PFSK-1 (cell line): ENCODE data around the gene NOL11.

Source experiments
- FOXP2 ChIP-seq: optimal IDR thresholded peaks from 2 replicates; pipeline ENCODE3; 2011; ENCODE audit warnings: borderline replicate concordance, control low read depth, inconsistent platforms; ENCODE audit not compliant: insufficient read depth; ENCODE audit errors: extremely low read length, extremely low read depth
- POLR2AphosphoS5 ChIP-seq: IDR thresholded peaks from 2 replicates; pipeline ENCODE4 v1.6.1; 2012; ENCODE audit warnings: low read depth, mild to moderate bottlenecking, control low read depth, low read length, moderate library complexity
- REST ChIP-seq, 2 experiments: IDR thresholded peaks; 2 replicates each; pipeline versions ENCODE4 v1.6.1 to v1.8.0; 2011 to 2012; ENCODE audit warnings: low read depth in 2 of 2, low read length in 2 of 2, control low read depth in 1 of 2, inconsistent platforms in 1 of 2, mild to moderate bottlenecking in 1 of 2, moderate library complexity in 1 of 2; ENCODE audit not compliant: insufficient read depth in 1 of 2
- SIN3A ChIP-seq: IDR thresholded peaks from 2 replicates; pipeline ENCODE4 v1.6.1; 2012; ENCODE audit warnings: mild to moderate bottlenecking, low read length, moderate library complexity, borderline replicate concordance; ENCODE audit not compliant: insufficient read depth
- TAF1 ChIP-seq: IDR thresholded peaks from 2 replicates; pipeline ENCODE4 v1.6.1; 2012; ENCODE audit warnings: low read length, control low read depth, borderline replicate concordance; ENCODE audit not compliant: insufficient read depth

NOL11 gene

GRCh38 chr17:67785122-67785477 is 67.4 kb downstream of the NOL11 start:
- no peak for TF ChIP-seq REST (IDR thresholded peaks at IDR 0.05; ENCODE audit: insufficient read depth in 1 of 2, low read depth in 2 of 2, low read length in 2 of 2)
- no peak for TF ChIP-seq FOXP2
- no peak for TF ChIP-seq POLR2AphosphoS5
- TF ChIP-seq TAF1 = no peak
- TF ChIP-seq SIN3A = no peak

- no peak for TF ChIP-seq SIN3A
- TF ChIP-seq FOXP2 = no peak
- no peak for TF ChIP-seq POLR2AphosphoS5
- TF ChIP-seq REST (IDR thresholded peaks at IDR 0.05; ENCODE audit: insufficient read depth in 1 of 2, low read depth in 2 of 2, low read length in 2 of 2) = no peak
- no peak for TF ChIP-seq TAF1
These were observed 67.8 kb downstream of the NOL11 start for GRCh38 chr17:67785504-67785903.
